GM03348 (cell line): ENCODE measurements around the gene BICDL2.

Experiments used
- DNase-seq: peaks from one replicate; pipeline ENCODE4 v3.0.0; 2012; ENCODE audit warnings: low spot score

BICDL2 gene

GRCh38 chr16:3023669-3024478, 12.9 kb downstream of the BICDL2 start, which contains the start of the genes HCFC1R1 and THOC6:
Gene HCFC1R1 (minus strand): TSS chr16:3023942. CDS start chr16:3023941, 1 bp downstream.
Gene THOC6 (plus strand): TSS chr16:3024035. CDS start chr16:3024327, 292 bp downstream.
- peak; percentile 92 for DNase-seq

- peak; percentile 78 for DNase-seq
Observed at GRCh38 chr16:3023415-3023668, 13.4 kb downstream of the BICDL2 start.

- DNase-seq: peak; percentile 52
Observed at GRCh38 chr16:3022684-3023414, 13.9 kb downstream of the BICDL2 start.

DNA sequence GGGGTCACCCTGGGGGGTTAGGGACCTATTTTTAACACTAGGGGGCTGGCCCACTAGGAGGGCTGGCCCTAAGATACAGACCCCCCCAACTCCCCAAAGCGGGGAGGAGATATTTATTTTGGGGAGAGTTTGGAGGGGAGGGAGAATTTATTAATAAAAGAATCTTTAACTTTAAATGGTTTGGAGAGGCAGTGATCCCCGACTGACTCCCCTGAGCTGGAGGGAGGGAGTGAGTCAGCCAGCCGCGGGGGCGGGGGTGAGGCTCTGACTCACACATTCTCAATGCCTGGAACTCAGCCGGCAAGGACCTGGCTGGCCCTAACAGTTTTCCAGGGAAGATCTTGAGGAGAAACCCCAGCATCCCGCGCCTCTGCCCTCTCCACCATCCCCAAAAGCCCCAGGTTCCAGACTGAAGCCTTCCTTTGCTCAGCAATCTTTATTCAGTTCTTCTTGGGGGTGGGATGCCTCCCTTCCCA, 14.5 kb downstream of the BICDL2 start:
- peak; percentile 94 for DNase-seq

DNA sequence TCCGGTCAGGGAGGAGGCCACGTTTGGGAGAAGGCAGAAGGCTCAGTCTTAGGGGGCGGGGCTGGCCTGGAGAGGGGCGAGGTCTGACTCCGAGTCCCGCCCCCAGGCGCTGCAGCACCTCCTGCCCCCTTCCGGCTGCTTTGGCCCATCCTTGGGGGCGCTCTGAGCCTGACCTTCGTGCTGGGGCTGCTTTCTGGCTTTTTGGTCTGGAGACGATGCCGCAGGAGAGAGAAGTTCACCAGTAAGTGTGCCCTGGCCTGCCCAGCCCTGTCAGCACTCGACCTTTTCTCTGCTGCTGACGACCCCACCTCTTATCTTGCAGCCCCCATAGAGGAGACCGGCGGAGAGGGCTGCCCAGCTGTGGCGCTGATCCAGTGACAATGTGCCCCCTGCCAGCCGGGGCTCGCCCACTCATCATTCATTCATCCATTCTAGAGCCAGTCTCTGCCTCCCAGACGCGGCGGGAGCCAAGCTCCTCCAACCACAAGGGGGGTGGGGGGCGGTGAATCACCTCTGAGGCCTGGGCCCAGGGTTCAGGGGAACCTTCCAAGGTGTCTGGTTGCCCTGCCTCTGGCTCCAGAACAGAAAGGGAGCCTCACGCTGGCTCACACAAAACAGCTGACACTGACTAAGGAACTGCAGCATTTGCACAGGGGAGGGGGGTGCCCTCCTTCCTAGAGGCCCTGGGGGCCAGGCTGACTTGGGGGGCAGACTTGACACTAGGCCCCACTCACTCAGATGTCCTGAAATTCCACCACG, 15.1 kb downstream of the BICDL2 start:
- DNase-seq: peak; percentile 91

- peak; percentile 96 for DNase-seq
Observed at GRCh38 chr16:3020604-3021448, 15.9 kb downstream of the BICDL2 start.

GRCh38 chr16:3020247-3020603, 16.5 kb downstream of the BICDL2 start, which contains the start of gene TNFRSF12A:
Gene TNFRSF12A (plus strand): TSS chr16:3020368. CDS start chr16:3020398, 30 bp downstream.
- peak; percentile 96 for DNase-seq

GRCh38 chr16:3019594-3020246, 17.0 kb downstream of the BICDL2 start:
- DNase-seq: no peak

GRCh38 chr16:3017794-3018506, 18.8 kb downstream of the BICDL2 start, which contains the start of gene CLDN6:
Gene CLDN6 (minus strand): TSS chr16:3018183. CDS start chr16:3016021, 2,162 bp downstream.
- no peak for DNase-seq

DNA sequence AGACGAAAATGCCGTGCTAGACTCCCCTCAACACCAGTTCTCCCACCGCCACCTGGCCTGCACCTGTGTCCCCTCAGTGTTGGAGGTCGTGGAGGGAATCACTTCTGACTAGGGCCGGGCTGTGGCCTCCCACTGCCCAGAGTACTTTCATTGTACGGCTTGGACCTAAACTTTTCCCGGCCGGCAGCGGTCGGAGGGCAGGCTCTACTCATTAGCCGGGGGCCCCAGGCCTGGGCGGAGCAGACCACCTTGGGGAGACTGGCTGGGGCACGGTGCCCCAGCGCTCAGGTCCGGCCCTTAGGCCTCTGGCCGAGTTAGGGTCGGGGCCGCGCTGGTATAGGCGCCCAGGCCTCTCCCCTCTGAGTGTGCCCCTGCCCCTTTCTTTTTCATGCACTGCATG, 19.4 kb downstream of the BICDL2 start:
- DNase-seq: no peak

- no peak for DNase-seq
Observed at GRCh38 chr16:3015865-3016521, 20.8 kb downstream of the BICDL2 start.

- no peak for DNase-seq
Observed at GRCh38 chr16:3014971-3015370, 21.8 kb downstream of the BICDL2 start.

- DNase-seq: no peak
Observed at GRCh38 chr16:3013998-3014690, 22.6 kb downstream of the BICDL2 start.

GRCh38 chr16:3013491-3013951, 23.2 kb downstream of the BICDL2 start:
- DNase-seq: no peak

GRCh38 chr16:3012828-3013420, 23.8 kb downstream of the BICDL2 start, which contains the start of gene CLDN9:
Gene CLDN9 (plus strand): TSS chr16:3012923. CDS start chr16:3013363, 440 bp downstream.
- DNase-seq: no peak

DNA sequence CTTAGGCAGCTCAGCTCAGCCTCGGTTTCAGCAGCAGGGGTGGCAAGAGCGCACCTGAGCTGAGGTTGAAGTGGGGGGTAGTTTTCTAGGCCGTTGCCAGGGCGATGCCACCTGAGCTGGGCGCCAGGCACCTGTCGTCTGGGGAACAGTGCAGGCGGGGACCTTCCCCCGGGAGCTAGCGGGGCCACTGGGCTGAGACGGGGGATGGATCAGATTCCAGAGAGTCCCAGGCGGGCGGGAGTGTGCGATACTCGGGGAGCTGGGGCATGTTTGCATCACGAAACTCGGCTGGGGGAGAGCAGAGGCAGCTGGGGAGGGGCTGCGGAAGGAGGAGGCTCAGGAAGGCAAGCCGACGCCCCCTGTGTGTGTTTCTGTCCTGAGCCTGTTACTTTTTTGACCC, 24.5 kb downstream of the BICDL2 start:
- no peak for DNase-seq

DNA sequence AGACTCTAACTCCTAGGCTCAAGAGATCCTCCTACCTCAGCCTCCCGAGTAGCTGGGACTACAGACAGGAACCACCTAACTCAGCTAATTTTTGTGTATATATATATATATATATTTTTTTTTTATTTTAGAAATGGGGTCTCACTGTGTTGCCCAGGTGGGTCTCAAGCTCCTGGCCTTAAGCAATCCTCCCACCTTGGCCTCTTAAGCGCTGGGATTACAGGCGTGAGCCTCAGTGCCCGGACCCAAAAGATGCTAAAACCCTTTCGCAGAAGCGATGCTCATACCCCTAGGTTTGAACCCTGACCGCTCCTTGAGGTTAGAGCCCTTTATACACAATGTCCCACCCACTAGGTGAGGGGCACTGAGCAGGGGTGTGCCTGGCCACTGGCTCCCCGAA, 26.2 kb downstream of the BICDL2 start:
- no peak for DNase-seq
